Measurements from ENCODE around the gene COL20A1.

Gene COL20A1

GRCh38 chr20:63383556-63383955 lies 90.6 kb downstream of the COL20A1 start:
- no peak for TF ChIP-seq CTCF (IDR thresholded peaks at IDR 0.05; ENCODE audit: borderline replicate concordance, insufficient read depth, low read depth, low read length)
- no peak overlapping the region for H3K4me3 ChIP-seq (ENCODE audit: low read depth, low read length)

GRCh38 chr20:63384336-63384735 lies 91.3 kb downstream of the COL20A1 start:
- H3K4me3 ChIP-seq (ENCODE audit: low read depth, low read length) = no peak overlapping the region
- no peak for TF ChIP-seq CTCF (IDR thresholded peaks at IDR 0.05; ENCODE audit: borderline replicate concordance, insufficient read depth, low read depth, low read length)

All from GM12875 (cell line).